ENCODE measurements around the gene UNC5A. TPM values are rescaled to one million over a fixed set of nuclear protein-coding genes. Genes with fewer than 3 reads are reported as not detected.

Gene UNC5A
- total RNA-seq, 2 experiments from 2014 or later, result not detected

GRCh38 chr5:176816043-176816745, 5.8 kb downstream of the UNC5A start:
- Mint-ChIP-seq H3K27me3 (peaks cover 81% of the 10 kb centered on the region), H3K36me3 (no peaks in the 10 kb centered on the region), H3K9me3 (ENCODE audit: low read depth) (no peaks in the 10 kb centered on the region), H3K4me3 (no peak overlapping the region), H3K27ac (no peak overlapping the region), H3K4me1 (peaks cover 17% of the 10 kb centered on the region)
- CTCF ChIA-PET, result interaction anchor here (0.7 to 1.3 kb wide), 2 partner anchors 11 to 155 kb away, joined by 3 read pairs; no protein-coding TSS in a partner anchor
- DNase-seq (no peak), ATAC-seq (no peak)

- ATAC-seq (no peak), DNase-seq (no peak)
- Mint-ChIP-seq H3K9me3 (ENCODE audit: low read depth) (no peaks in the 10 kb centered on the region), H3K27ac (no peak overlapping the region), H3K36me3 (no peaks in the 10 kb centered on the region), H3K4me1 (peaks cover 16% of the 10 kb centered on the region), H3K27me3 (peaks cover 74% of the 10 kb centered on the region), H3K4me3 (no peak overlapping the region)
- CTCF ChIA-PET, result interaction anchor here (1.3 kb wide), 1 partner anchor 11 kb away, joined by 3 read pairs; no protein-coding TSS in a partner anchor
Measured at GRCh38 chr5:176816791-176817347, 6.5 kb downstream of the UNC5A start.

- no peak overlapping the region for H3K4me3 Mint-ChIP-seq
- DNase-seq (no peak), ATAC-seq (no peak)
- H3K9me3 Mint-ChIP-seq (ENCODE audit: low read depth), result no peaks in the 10 kb centered on the region
- H3K4me1 Mint-ChIP-seq, result peaks cover 16% of the 10 kb centered on the region
- H3K27me3 Mint-ChIP-seq, result peaks cover 74% of the 10 kb centered on the region
- H3K36me3 Mint-ChIP-seq, result no peaks in the 10 kb centered on the region
- CTCF ChIA-PET, result interaction anchor here (1.1 to 1.3 kb wide), 2 partner anchors 12 to 295 kb away, joined by 3 read pairs; no protein-coding TSS in a partner anchor
- H3K27ac Mint-ChIP-seq, result no peak overlapping the region
Measured at GRCh38 chr5:176817369-176817840, 7.0 kb downstream of the UNC5A start.

GRCh38 chr5:176817841-176818377, 7.5 kb downstream of the UNC5A start:
- CTCF ChIA-PET, result interaction anchor here (1.1 kb wide), 1 partner anchor 294 kb away, joined by 3 read pairs; no protein-coding TSS in a partner anchor
- ATAC-seq (peak; percentile 52), DNase-seq (no peak)
- H3K27me3 Mint-ChIP-seq, result peaks cover 74% of the 10 kb centered on the region
- H3K4me3 Mint-ChIP-seq, result peak overlapping the region; percentile 35
- H3K27ac Mint-ChIP-seq, result no peak overlapping the region
- H3K36me3 Mint-ChIP-seq, result no peaks in the 10 kb centered on the region
- peaks cover 16% of the 10 kb centered on the region for H3K4me1 Mint-ChIP-seq
- H3K9me3 Mint-ChIP-seq (ENCODE audit: low read depth), result no peaks in the 10 kb centered on the region

GRCh38 chr5:176818391-176819098, 8.2 kb downstream of the UNC5A start:
- H3K9me3 Mint-ChIP-seq (ENCODE audit: low read depth), result no peaks in the 10 kb centered on the region
- DNase-seq (peak; percentile 86), ATAC-seq (peak; percentile 82)
- H3K36me3 Mint-ChIP-seq, result no peaks in the 10 kb centered on the region
- H3K4me1 Mint-ChIP-seq, result peaks cover 16% of the 10 kb centered on the region
- CTCF ChIA-PET, result interaction anchor here (0.9 to 1.6 kb wide), 3 partner anchors 158 to 294 kb away, joined by 3 to 10 read pairs (median 3); no protein-coding TSS in a partner anchor
- peaks cover 69% of the 10 kb centered on the region for H3K27me3 Mint-ChIP-seq
- H3K4me3 Mint-ChIP-seq, result peak overlapping the region; percentile 35
- H3K27ac Mint-ChIP-seq, result peak overlapping the region; percentile 22

GRCh38 chr5:176819476-176819875, 9.1 kb downstream of the UNC5A start:
- Mint-ChIP-seq H3K36me3 (no peaks in the 10 kb centered on the region), H3K27ac (no peak overlapping the region), H3K9me3 (ENCODE audit: low read depth) (no peaks in the 10 kb centered on the region), H3K4me1 (peaks cover 16% of the 10 kb centered on the region), H3K4me3 (no peak overlapping the region), H3K27me3 (peaks cover 62% of the 10 kb centered on the region)
- DNase-seq, result no peak
- CTCF ChIA-PET, result interaction anchor here (0.9 to 1.6 kb wide), 2 partner anchors 158 to 184 kb away, joined by 3 to 10 read pairs; no protein-coding TSS in a partner anchor
- no peak for ATAC-seq

- Mint-ChIP-seq H3K27ac (no peak overlapping the region), H3K9me3 (ENCODE audit: low read depth) (no peaks in the 10 kb centered on the region), H3K4me3 (no peak overlapping the region), H3K36me3 (no peaks in the 10 kb centered on the region), H3K4me1 (peaks cover 16% of the 10 kb centered on the region), H3K27me3 (peaks cover 52% of the 10 kb centered on the region)
- CTCF ChIA-PET, result interaction anchor here (0.9 kb wide), 1 partner anchor 160 kb away, joined by 3 read pairs; no protein-coding TSS in a partner anchor
- ATAC-seq (no peak), DNase-seq (no peak)
Measured at GRCh38 chr5:176820937-176821336, 10.6 kb downstream of the UNC5A start.

GRCh38 chr5:176821441-176821840, 11.1 kb downstream of the UNC5A start:
- Mint-ChIP-seq H3K9me3 (ENCODE audit: low read depth) (no peaks in the 10 kb centered on the region), H3K36me3 (no peaks in the 10 kb centered on the region), H3K4me1 (peaks cover 16% of the 10 kb centered on the region), H3K27ac (no peak overlapping the region), H3K4me3 (no peak overlapping the region), H3K27me3 (peaks cover 47% of the 10 kb centered on the region)
- CTCF ChIA-PET, result no interaction called here
- ATAC-seq (no peak), DNase-seq (no peak)

GRCh38 chr5:176822041-176822792, 11.9 kb downstream of the UNC5A start:
- no peak for DNase-seq
- H3K9me3 Mint-ChIP-seq (ENCODE audit: low read depth), result no peaks in the 10 kb centered on the region
- H3K27me3 Mint-ChIP-seq, result peaks cover 40% of the 10 kb centered on the region
- H3K4me3 Mint-ChIP-seq, result no peak overlapping the region
- no peaks in the 10 kb centered on the region for H3K36me3 Mint-ChIP-seq
- H3K4me1 Mint-ChIP-seq, result peaks cover 16% of the 10 kb centered on the region
- H3K27ac Mint-ChIP-seq, result no peak overlapping the region
- no peak for ATAC-seq
- CTCF ChIA-PET, result no interaction called here

GRCh38 chr5:176822793-176823481, 12.6 kb downstream of the UNC5A start:
- no peak for ATAC-seq
- H3K27ac Mint-ChIP-seq, result no peak overlapping the region
- peaks cover 16% of the 10 kb centered on the region for H3K4me1 Mint-ChIP-seq
- no peaks in the 10 kb centered on the region for H3K9me3 Mint-ChIP-seq (ENCODE audit: low read depth)
- DNase-seq, result no peak
- H3K36me3 Mint-ChIP-seq, result no peaks in the 10 kb centered on the region
- CTCF ChIA-PET, result no interaction called here
- peaks cover 39% of the 10 kb centered on the region for H3K27me3 Mint-ChIP-seq
- H3K4me3 Mint-ChIP-seq, result no peak overlapping the region

GRCh38 chr5:176823869-176824412, 13.6 kb downstream of the UNC5A start:
- no peak overlapping the region for H3K4me3 Mint-ChIP-seq
- no peak for DNase-seq
- H3K4me1 Mint-ChIP-seq, result peaks cover 7% of the 10 kb centered on the region
- H3K36me3 Mint-ChIP-seq, result no peaks in the 10 kb centered on the region
- no peak for ATAC-seq
- no peak overlapping the region for H3K27ac Mint-ChIP-seq
- no peaks in the 10 kb centered on the region for H3K9me3 Mint-ChIP-seq (ENCODE audit: low read depth)
- peaks cover 29% of the 10 kb centered on the region for H3K27me3 Mint-ChIP-seq
- CTCF ChIA-PET, result no interaction called here

GRCh38 chr5:176824604-176825003, 14.2 kb downstream of the UNC5A start:
- DNase-seq (no peak), ATAC-seq (no peak)
- H3K27me3 Mint-ChIP-seq, result peaks cover 23% of the 10 kb centered on the region
- H3K27ac Mint-ChIP-seq, result no peak overlapping the region
- peaks cover under 1% of the 10 kb centered on the region for H3K4me1 Mint-ChIP-seq
- no peaks in the 10 kb centered on the region for H3K9me3 Mint-ChIP-seq (ENCODE audit: low read depth)
- H3K4me3 Mint-ChIP-seq, result no peak overlapping the region
- CTCF ChIA-PET, result no interaction called here
- no peaks in the 10 kb centered on the region for H3K36me3 Mint-ChIP-seq
